Stimulated activated CD4-positive, alpha-beta T cell treated with anti-CD3 and anti-CD28 coated beads, Interleukin-4, amount 100 ng/mL, for 4 hours (primary cell): ENCODE data around the gene RNF215.

ENCODE experiments used
- DNase-seq, 2 experiments: peaks; one replicate each; pipeline ENCODE4 v3.0.0-alpha.2; 2020

The RNF215 gene

DNA sequence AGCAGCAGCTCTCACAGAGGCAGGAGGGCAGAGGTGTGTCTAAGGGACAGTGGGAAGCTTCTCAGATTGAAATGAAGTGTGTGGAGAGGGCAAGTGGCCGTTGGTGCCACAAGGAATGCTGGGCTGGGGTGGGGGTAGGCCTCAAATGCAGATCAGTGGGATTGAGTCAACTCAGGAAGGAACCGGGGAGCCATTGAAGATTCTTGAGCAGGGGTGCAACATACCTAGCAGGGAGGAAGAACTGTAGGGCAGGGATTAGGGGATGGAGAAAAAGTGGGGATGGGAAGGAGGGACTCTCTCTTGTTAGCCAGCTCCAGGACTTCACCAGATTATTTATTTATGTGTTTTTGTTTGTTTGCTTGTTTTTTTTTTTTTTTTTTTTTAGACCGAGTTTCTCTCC is 6.7 kb upstream of the RNF215 start:
- DNase-seq: no peak

DNA sequence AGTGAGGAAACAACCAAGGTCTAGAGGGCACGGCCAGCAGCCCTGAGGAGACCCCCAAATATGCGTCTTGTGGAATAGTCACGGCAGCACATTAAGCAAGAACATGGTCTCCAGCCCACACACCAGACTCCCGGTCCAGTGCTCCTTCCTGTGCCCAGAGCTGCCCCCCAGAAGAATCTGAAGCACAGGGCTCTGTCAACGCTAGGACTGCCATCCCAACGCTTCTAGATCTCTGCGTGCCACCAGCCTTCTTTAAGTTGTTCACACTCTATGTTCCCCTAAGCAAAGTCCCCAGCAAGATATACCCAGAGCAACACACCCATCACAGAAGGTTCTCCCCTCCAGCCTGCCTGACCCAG is 6.1 kb upstream of the RNF215 start:
- no peak for DNase-seq

DNA sequence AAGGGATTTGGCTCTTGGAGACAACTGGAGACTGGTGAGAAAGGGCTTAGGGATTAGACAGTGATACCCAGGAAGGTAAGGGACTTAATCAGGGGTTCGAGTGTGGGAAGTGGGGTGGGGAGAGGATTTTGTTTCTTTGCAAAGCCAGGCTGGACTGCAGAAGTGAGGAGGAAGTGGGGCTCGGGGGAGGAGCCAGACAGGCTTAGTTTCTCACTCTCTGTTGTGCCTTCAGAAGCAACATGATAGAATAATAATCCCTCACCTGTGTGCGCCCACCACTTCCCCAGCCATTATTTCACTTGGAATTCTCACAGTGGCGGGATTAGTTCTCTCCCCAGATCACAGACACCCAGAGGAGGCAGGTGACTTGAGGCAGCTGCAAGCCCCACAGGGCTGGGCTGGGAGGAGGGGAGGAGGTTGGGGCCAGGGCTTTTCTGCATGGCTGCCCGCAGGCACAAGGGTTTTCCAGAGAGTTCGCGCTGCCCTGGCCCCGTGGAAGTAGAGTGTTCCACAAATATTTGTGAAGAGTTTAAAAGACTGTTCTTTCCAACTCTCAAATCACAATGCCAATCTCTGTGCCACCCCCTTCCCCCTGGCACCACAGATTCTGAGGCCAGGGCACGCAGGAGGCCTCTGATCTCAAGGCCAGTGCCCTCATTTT is 5.6 kb upstream of the RNF215 start:
- DNase-seq: no peak

GRCh38 chr22:30390974-30391691 is 3.9 kb upstream of the RNF215 start:
- peak; percentile 74 to 77 for DNase-seq

DNA sequence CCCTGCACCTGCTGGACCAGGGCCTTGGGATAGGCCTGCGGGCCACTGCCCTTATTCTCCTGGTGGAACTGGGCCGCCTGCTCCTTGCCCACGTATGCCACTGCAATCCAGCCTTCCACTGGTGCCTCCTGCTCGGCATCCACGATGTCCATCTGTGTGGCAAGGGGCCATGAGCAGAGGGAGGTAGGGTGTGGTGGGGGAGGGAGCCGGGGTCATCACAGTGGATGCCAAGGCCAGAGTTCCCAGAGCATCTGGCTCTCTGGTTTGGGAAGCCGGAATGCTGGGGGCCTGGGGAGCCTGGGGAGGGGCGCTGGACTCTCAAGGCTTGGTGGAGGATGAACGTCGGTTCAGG is 627 bp downstream of the RNF215 start:
- DNase-seq: no peak

GRCh38 chr22:30385942-30386341 is 1.3 kb downstream of the RNF215 start:
- no peak for DNase-seq

DNA sequence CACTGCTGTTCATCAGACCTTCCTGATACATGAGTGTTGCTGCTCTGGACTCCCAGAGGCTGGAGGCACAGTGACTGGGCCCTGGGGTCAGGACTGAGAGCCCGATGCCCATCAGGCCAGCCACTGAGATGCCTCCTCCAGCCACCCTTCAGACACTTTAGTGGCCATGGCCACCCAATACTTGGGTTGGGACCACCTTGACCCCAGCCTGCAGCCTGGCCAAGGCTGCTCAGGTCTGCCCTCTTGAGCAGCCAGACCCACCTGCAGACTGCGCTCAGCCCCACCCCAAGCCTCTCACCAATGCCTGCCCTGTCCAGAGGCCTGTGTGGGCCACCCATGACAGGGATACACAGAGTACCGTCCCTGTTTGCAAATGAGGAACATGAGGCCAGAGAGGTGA is 4.2 kb downstream of the RNF215 start:
- no peak for DNase-seq

DNA sequence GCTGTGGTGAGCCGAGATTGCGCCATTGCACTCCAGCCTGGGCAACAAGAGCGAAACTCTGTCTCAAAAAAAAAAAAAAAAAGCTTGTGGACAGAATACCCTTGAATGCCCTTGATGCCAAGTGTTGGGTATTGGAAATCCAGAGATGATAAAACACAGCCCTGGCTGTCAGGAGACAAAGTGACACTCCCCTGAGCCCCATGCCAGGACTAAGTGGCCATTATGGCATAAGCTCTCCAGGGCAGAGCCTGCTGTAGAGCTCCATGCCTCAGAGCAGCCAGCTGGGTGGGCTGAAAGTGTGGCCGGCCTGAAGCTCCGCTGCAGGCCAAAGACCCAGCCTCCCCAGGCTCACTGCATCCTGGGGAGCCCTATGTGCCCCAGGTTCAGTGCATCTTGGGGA is 4.9 kb downstream of the RNF215 start:
- no peak for DNase-seq

DNA sequence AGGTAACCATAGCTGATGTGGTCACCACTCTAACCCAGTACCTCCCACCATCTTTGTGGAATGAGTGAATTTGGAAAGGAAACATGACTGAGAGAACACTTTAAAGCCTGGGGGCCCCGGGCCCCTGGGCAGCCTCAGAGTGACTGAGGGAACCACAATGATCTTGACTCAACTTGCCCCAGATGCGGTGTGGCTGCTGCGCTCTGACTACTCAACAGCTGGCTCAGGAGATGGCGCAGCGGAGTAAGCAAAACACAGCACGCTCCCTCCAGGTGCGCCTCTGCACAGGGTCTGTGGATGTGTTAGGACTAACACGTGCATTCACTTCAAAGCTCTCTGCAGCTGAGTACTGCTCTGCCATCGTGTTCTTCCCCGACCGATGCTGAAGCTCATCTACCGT is 5.9 kb downstream of the RNF215 start:
- DNase-seq: no peak

DNA sequence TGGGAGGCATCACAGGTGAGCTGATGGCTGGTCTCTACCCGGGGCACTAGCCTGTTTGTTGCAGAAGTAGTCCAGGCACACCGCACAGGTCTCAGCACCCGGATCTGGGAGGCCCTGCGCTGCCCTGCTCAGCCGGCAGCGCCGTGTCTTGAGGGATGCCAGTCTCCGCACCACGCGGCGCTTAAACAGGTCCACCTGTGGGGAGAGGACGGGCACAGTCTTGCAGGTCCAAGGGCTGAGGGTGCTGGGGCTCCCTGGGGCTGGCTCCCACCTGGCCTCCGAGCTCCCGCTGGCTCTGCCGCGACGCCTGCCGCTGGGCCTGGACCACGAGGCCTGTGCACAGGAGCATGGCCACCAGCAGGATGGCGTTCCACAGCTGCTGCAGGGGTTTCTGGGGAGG is 7.2 kb downstream of the RNF215 start:
- no peak for DNase-seq

GRCh38 chr22:30375312-30375849 is 11.8 kb downstream of the RNF215 start:
- no peak for DNase-seq

DNA sequence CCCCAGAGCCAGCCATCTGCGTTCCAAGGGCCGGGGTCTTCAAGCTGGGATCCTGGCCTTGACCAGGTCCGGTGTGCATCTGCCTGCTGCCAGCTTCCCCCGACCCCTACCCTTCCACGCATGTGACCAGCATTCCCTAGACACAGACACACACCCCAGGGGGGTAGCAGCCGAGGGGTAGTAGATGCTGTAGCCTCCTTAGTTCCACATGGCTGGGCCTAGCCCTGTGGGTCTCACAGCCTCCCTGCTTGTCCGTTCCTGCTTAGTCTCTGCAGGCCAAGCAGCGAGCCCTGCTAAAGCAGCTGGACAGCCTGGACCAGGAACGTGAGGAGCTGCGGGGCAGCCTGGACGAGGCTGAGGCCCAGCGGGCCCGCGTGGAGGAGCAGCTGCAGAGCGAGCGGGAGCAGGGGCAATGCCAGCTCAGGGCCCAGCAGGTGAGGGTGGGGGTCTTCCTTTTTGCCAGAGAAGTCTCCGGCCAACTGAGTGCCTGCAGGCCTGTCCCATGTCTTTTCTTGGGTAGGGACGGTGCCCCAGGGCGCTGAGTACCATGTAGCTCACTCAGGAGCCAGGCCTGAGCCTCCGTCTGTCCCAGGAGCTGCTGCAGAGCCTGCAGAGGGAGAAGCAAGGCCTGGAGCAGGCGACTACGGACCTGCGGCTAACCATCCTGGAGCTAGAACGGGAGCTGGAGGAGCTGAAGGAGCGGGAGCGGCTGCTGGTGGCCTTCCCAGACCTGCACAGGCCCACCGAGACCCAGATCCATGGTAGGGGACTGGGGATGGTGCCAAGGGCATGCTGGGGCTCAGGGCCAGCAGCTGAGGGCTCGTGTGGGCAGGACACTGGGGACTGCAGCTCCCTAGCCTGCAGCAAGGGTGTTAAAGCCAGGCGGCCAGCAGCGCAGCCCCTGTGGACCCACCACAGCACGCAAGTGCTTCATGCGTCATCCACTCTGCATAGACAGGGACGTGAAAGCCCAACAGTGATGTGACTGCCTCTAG is 13.6 kb downstream of the RNF215 start:
- no peak for DNase-seq

DNA sequence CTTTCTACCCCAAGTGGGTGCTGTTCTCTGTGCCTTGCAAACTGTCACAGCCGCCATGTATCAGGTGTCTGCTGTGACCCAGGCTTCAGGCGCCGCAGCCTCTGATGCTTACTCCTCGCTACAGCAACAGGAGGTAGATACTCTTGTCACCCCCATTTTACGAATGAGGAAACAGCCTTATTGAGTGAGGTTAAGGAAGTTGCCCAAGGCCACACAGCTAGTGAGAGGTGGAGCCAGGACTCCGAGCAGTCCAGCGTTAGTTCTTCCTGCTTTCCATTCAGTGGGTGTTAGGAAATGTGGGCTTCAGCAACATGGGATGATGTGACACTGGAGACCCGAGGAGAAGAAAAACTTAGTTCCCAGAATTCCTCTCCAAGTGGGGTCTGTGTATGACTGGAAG is 14.3 kb downstream of the RNF215 start:
- no peak for DNase-seq

DNA sequence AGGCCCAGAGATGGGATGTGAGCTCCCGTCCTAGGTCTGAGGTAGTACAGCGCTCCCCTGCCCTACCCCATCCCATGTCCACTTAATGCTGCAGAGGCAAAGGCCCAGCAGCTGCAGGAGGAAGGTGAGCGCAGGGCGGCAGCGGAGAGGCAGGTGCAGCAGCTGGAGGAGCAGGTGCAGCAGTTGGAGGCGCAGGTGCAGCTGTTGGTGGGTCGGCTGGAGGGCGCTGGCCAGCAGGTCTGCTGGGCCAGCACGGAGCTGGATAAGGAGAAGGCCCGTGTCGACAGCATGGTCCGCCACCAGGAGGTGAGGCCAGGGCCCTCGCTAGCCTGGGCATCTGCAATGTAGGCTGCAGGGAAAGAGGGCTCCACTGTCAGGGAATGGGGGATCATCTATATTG is 15.2 kb downstream of the RNF215 start:
- DNase-seq: no peak

- DNase-seq: no peak
Observed at GRCh38 chr22:30371321-30371720, 15.9 kb downstream of the RNF215 start.

- no peak for DNase-seq
Observed at GRCh38 chr22:30370641-30371230, 16.5 kb downstream of the RNF215 start.

DNA sequence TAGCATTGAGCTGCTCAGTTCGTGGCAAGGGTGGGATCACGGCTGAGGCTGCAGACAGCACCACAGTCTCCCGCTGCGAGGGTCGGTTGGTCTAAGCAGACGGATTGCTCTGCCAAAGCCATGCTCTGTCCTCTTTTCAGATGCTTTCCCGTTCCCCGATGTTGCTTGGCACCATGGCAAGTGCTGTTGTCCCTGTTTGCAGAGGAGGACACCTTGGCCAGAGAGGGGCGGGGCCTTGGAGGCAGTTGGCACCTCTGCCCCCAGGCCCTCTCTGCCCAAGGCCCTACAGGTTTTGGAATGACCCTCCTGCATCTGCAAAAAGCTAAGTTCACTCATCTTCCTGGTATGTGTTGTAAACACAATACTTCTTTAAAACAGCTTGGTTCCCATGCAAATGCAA is 18.8 kb downstream of the RNF215 start:
- DNase-seq: no peak

DNA sequence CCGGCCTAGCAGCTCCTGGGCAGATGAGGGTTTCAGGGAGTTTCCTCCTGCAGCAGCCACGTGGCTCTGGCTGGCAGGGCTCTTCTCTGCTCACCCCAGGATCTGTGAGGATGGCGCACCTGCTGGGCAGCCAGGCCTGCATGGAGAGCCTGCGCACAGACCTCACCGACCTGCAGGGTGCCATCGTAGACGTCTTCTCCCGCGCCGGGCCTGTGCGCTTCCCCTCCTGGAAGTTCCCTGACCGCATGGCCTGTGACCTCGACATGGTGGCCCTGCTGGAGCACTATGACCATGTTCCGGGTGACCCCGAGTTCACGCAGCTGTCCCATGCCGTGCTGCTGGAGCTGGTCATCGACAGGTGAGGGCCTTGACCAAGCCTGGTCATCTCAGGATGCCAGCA is 21.3 kb downstream of the RNF215 start:
- DNase-seq: no peak

DNA sequence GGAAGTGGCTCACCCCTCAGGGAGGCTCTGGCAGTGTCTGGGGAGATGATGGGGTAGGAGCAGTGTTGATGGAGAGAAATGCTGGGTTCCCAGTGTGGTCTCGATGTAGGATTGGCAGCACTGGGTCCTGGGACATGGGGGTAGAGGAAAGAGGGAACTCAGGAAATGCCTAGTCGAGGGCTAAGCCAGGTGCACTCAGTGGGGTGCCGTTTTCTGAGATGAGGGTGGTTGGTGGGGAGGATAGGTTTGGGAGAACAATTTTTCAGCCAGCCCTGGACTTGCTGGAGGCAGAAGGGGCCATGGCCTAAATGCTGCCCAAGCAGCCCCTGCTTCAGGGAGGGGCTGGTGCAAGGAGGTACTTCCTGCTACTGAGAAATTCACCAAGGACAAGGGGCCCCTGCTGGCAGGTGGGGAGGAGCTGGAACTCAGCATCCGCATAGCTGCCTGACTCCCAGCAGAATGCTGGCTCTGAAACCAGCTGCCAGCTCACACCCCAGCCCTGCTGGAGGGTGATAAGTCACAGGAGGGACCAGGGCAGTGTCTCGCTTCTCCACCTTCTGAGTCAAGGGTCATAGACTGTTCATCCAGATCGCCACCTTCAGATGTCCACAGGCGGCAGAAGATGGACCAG is 24.4 kb downstream of the RNF215 start:
- no peak for DNase-seq

- DNase-seq: no peak
Observed at GRCh38 chr22:30361916-30362650, 25.1 kb downstream of the RNF215 start.

DNA sequence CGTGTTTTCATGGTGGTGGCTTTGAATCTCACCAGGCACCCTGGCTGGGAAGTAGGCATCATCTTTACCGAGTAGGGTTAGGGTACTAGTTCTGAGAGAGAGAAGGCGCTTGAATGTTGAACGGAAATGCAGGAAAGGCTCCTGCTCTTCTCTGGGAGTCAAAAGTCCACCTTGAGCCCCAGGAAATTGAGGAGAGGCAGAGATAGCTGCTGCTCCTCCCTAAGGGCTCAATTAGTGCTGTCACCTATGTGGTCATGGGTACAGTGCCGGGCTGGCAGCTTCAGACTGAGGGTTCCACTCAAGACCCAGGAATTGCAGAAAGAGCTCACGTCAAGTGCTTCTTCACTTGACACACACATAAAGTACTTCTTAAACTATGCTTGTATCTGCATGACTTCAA is 28.7 kb downstream of the RNF215 start:
- no peak for DNase-seq

DNA sequence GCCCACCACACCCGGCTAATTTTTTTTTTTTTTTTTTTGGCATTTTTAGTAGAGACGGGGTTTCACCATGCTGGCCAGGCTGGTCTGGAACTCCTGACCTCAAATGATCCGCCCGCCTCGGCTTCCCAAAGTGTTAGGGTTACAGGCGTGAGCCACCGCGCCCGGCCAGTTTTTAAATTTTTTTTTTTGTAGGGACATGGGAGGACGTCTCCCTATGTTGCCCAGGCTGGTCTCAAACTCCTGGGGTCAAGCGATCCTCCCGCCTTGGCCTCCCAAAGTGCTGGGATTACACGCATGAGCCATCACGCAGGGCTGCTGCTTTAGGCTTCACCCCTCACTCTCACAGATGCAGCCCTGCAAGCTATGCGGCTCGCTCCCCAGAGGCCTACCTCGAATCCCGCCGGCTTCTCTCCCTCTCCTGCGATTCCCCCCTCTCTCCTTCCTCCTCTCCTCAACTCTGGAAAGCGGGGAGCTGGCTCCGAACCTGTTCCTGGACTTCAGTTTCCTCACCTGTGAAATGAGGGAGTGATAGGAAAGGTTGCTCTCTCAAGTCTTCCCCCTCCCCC is 29.5 kb downstream of the RNF215 start:
- no peak for DNase-seq
